DOHH2 (cell line): ENCODE measurements around the gene EXOSC5.
A peak's percentile ranks its signal among the peaks of the same experiment; 100 is the strongest.

ENCODE experiments used
- H3F3A ChIP-seq: fragments of 200-600 bp; sonication (generic), shearing (Covaris generic); 2 replicates; pipeline ENCODE4 v1.6.0; 2016; ENCODE audit warnings: antibody characterized with exemption, mild to moderate bottlenecking; ENCODE audit not compliant: control insufficient read depth, insufficient read depth
- H3K27ac ChIP-seq: fragments of 200-600 bp; sonication (generic); 2 replicates; pipeline ENCODE4 v1.5.1; 2014; ENCODE audit warnings: low read depth, mild to moderate bottlenecking, low read length, moderate library complexity
- H3K27me3 ChIP-seq: fragments of 200-600 bp; sonication (generic); 2 replicates; pipeline ENCODE4 v1.6.1; 2014; ENCODE audit warnings: mild to moderate bottlenecking, low read length, mixed read lengths; ENCODE audit not compliant: control insufficient read depth
- H3K36me3 ChIP-seq: fragments of 200-600 bp; sonication (generic); 2 replicates; pipeline ENCODE4 v1.6.1; 2014; ENCODE audit warnings: mild to moderate bottlenecking, low read length, moderate library complexity, mixed read lengths; ENCODE audit not compliant: control insufficient read depth
- H3K4me1 ChIP-seq: fragments of 200-600 bp; sonication (generic); 2 replicates; pipeline ENCODE4 v1.6.1; 2014; ENCODE audit warnings: mild to moderate bottlenecking, low read length, mixed read lengths; ENCODE audit not compliant: control insufficient read depth
- H3K4me2 ChIP-seq: fragments of 200-600 bp; sonication (generic); 2 replicates; pipeline ENCODE4 v1.6.0; 2014; ENCODE audit warnings: mild to moderate bottlenecking, low read length, moderate library complexity
- H3K4me3 ChIP-seq: fragments of 200-600 bp; sonication (generic); 2 replicates; pipeline ENCODE4 v1.5.1; 2014; ENCODE audit warnings: mild to moderate bottlenecking, low read length, mixed read lengths
- H3K79me2 ChIP-seq: fragments of 200-600 bp; sonication (generic); 2 replicates; pipeline ENCODE4 v1.6.1; 2014; ENCODE audit warnings: mild to moderate bottlenecking, low read length, mixed read lengths; ENCODE audit not compliant: control insufficient read depth
- H3K9me2 ChIP-seq: fragments of 200-600 bp; sonication (generic); replicated peaks from 2 replicates; pipeline ENCODE4 v1.6.1; 2014; ENCODE audit warnings: mild to moderate bottlenecking, low read length, mixed read lengths; ENCODE audit not compliant: control insufficient read depth
- H3K9me3 ChIP-seq: fragments of 200-600 bp; sonication (generic); 2 replicates; pipeline ENCODE4 v1.6.1; 2014; ENCODE audit warnings: antibody characterized with exemption, low read length, mixed read lengths; ENCODE audit not compliant: control insufficient read depth, insufficient read depth
- H4K20me1 ChIP-seq: fragments of 200-600 bp; sonication (generic); 2 replicates; pipeline ENCODE4 v1.6.0; 2014; ENCODE audit warnings: low read depth, mild to moderate bottlenecking, antibody characterized with exemption, low read length, moderate library complexity; ENCODE audit not compliant: control insufficient read depth, insufficient read depth
- CTCF ChIP-seq: fragments of 200-600 bp; sonication (generic); IDR thresholded peaks from one replicate; pipeline ENCODE4 v1.5.1; 2014; ENCODE audit warnings: antibody characterized with exemption, mild to moderate bottlenecking, low read depth, low read length; ENCODE audit not compliant: poor library complexity, severe bottlenecking
- EZH2phosphoT487 ChIP-seq: fragments of 200-600 bp; sonication (generic); IDR thresholded peaks from 2 replicates; pipeline ENCODE4 v1.6.1; 2017; ENCODE audit warnings: borderline replicate concordance, mild to moderate bottlenecking, antibody characterized with exemption, low read length, moderate library complexity, mixed read lengths

The EXOSC5 gene

GRCh38 chr19:41395355-41395754 is 1.8 kb downstream of the EXOSC5 start:
- no peaks in the 10 kb centered on the region for H3K9me2 ChIP-seq
- peaks cover 63% of the 10 kb centered on the region for H3K79me2 ChIP-seq
- no peaks in the 10 kb centered on the region for H3F3A ChIP-seq
- peaks cover 30% of the 10 kb centered on the region for H3K4me1 ChIP-seq
- no peak overlapping the region for H3K27ac ChIP-seq
- peaks cover 38% of the 10 kb centered on the region for H3K36me3 ChIP-seq
- H4K20me1 ChIP-seq: no peaks in the 10 kb centered on the region
- H3K27me3 ChIP-seq: no peaks in the 10 kb centered on the region
- TF ChIP-seq CTCF: no peak
- TF ChIP-seq EZH2phosphoT487: no peak
- peak overlapping the region; percentile 64 for H3K4me2 ChIP-seq
- peak overlapping the region; percentile 99 for H3K4me3 ChIP-seq
- no peaks in the 10 kb centered on the region for H3K9me3 ChIP-seq

- Histone ChIP-seq H3K9me2 (no peaks in the 10 kb centered on the region), H3F3A (no peaks in the 10 kb centered on the region), H3K4me2 (no peak overlapping the region), H4K20me1 (no peaks in the 10 kb centered on the region), H3K9me3 (no peaks in the 10 kb centered on the region), H3K27me3 (no peaks in the 10 kb centered on the region), H3K27ac (no peak overlapping the region), H3K79me2 (peaks cover 48% of the 10 kb centered on the region), H3K4me3 (no peak overlapping the region), H3K4me1 (peaks cover 21% of the 10 kb centered on the region), H3K36me3 (peaks cover 53% of the 10 kb centered on the region)
- no peak for TF ChIP-seq EZH2phosphoT487
- no peak for TF ChIP-seq CTCF
Measured at GRCh38 chr19:41392775-41393174, 4.4 kb downstream of the EXOSC5 start.

- Histone ChIP-seq H3K9me2 (no peaks in the 10 kb centered on the region), H3K27me3 (no peaks in the 10 kb centered on the region), H4K20me1 (no peaks in the 10 kb centered on the region), H3F3A (no peaks in the 10 kb centered on the region), H3K4me3 (no peak overlapping the region), H3K27ac (no peak overlapping the region), H3K79me2 (peaks cover 40% of the 10 kb centered on the region), H3K9me3 (no peaks in the 10 kb centered on the region), H3K4me2 (no peak overlapping the region), H3K4me1 (peaks cover 21% of the 10 kb centered on the region), H3K36me3 (peaks cover 59% of the 10 kb centered on the region)
- TF ChIP-seq CTCF (no peak), EZH2phosphoT487 (no peak)
Measured at GRCh38 chr19:41391618-41392017, 5.5 kb downstream of the EXOSC5 start.

- Histone ChIP-seq H3F3A (no peaks in the 10 kb centered on the region), H3K9me2 (no peaks in the 10 kb centered on the region), H4K20me1 (no peaks in the 10 kb centered on the region), H3K9me3 (no peaks in the 10 kb centered on the region), H3K4me2 (no peak overlapping the region), H3K4me1 (no peaks in the 10 kb centered on the region), H3K4me3 (no peak overlapping the region), H3K36me3 (peaks cover 41% of the 10 kb centered on the region), H3K79me2 (no peaks in the 10 kb centered on the region), H3K27ac (no peak overlapping the region), H3K27me3 (no peaks in the 10 kb centered on the region)
- TF ChIP-seq CTCF (no peak), EZH2phosphoT487 (no peak)
Measured at GRCh38 chr19:41386442-41386841, 10.7 kb downstream of the EXOSC5 start.
